HEK293 (cell line): ENCODE data around the gene MARVELD3.
A peak's percentile ranks its signal among the peaks of the same experiment; 100 is the strongest.

Source experiments
- CTCF ChIA-PET: fragments of 350-600 bp; formaldehyde crosslinking; extraction: SDS; loops from one replicate; lab custom pipeline; 2021; ENCODE audit warnings: antibody characterized with exemption; lab: Yijun Ruan, JAX
- POLR2A ChIA-PET: fragments of 300-600 bp; formaldehyde crosslinking; extraction: SDS; loops from one replicate; lab custom pipeline; 2020; ENCODE audit warnings: antibody characterized with exemption, inconsistent platforms; lab: Yijun Ruan, JAX
- H3K27ac ChIP-seq: fragments of 200-500 bp; sonication (Bioruptor generic); 2 replicates; pipeline ENCODE4 v1.5.1; 2014; ENCODE audit warnings: low read depth, low read length, control low read depth, inconsistent platforms; ENCODE audit errors: extremely low read depth
- H3K36me3 ChIP-seq, 2 experiments: fragments of 200-500 bp in 1 of 2; sonication (Bioruptor generic) in 1 of 2; 1 replicate in 1 of 2; 2 replicates in 1 of 2; pipeline ENCODE4 v1.5.1; 2014 to 2017; ENCODE audit warnings: inconsistent platforms in 2 of 2, low read length in 2 of 2; ENCODE audit not compliant: control insufficient read depth in 2 of 2, insufficient read depth in 1 of 2
- H3K4me1 ChIP-seq: fragments of 200-500 bp; sonication (Bioruptor generic); 2 replicates; pipeline ENCODE4 v1.5.1; 2014; ENCODE audit warnings: mild to moderate bottlenecking, low read length, inconsistent platforms; ENCODE audit not compliant: control insufficient read depth, insufficient read depth
- H3K4me3 ChIP-seq: 2 replicates; pipeline ENCODE4 v1.5.1; 2011; ENCODE audit warnings: low read depth, mild to moderate bottlenecking, control low read depth, low read length, moderate library complexity
- H3K9me3 ChIP-seq: fragments of 200-500 bp; sonication (Bioruptor generic); 2 replicates; pipeline ENCODE4 v1.5.1; 2014; ENCODE audit warnings: low read depth, low read length, inconsistent platforms; ENCODE audit not compliant: control insufficient read depth, insufficient read depth
- FEZF1 ChIP-seq: fragments of 450-650 bp; formaldehyde crosslinking; IDR thresholded peaks from 2 replicates; pipeline ENCODE4 v1.5.1; 2016; ENCODE audit warnings: missing biosample characterization, missing genetic modification characterization
- MYNN ChIP-seq: fragments of 450-650 bp; formaldehyde crosslinking; IDR thresholded peaks from 2 replicates; pipeline ENCODE4 v1.5.1; 2016; ENCODE audit warnings: missing biosample characterization, missing genetic modification characterization, borderline replicate concordance
- OSR2 ChIP-seq: fragments of 450-650 bp; formaldehyde crosslinking; IDR thresholded peaks from 2 replicates; pipeline ENCODE4 v1.5.1; 2016; ENCODE audit warnings: missing biosample characterization, missing genetic modification characterization
- OVOL3 ChIP-seq: fragments of 450-650 bp; formaldehyde crosslinking; IDR thresholded peaks from 2 replicates; pipeline ENCODE4 v1.5.1; 2016; ENCODE audit warnings: missing biosample characterization, missing genetic modification characterization
- PRDM1 ChIP-seq: fragments of 450-650 bp; formaldehyde crosslinking; IDR thresholded peaks from 2 replicates; pipeline ENCODE4; 2016; ENCODE audit warnings: missing biosample characterization, missing genetic modification characterization
- RBAK ChIP-seq: fragments of 450-650 bp; formaldehyde crosslinking; IDR thresholded peaks from 2 replicates; pipeline ENCODE4 v1.5.1; 2016; ENCODE audit warnings: missing biosample characterization, missing genetic modification characterization
- SCRT1 ChIP-seq: fragments of 450-650 bp; formaldehyde crosslinking; IDR thresholded peaks from 2 replicates; pipeline ENCODE4 v1.5.1; 2016; ENCODE audit warnings: missing biosample characterization, missing genetic modification characterization, borderline replicate concordance
- SCRT2 ChIP-seq: fragments of 450-650 bp; formaldehyde crosslinking; IDR thresholded peaks from 2 replicates; pipeline ENCODE4 v1.5.1; 2016; ENCODE audit warnings: missing biosample characterization, missing genetic modification characterization
- TCF7L2 ChIP-seq: IDR thresholded peaks from 2 replicates; pipeline ENCODE4 v1.6.1; 2011; ENCODE audit warnings: low read depth, mild to moderate bottlenecking, inconsistent platforms, low read length, moderate library complexity, borderline replicate concordance
- YY1 ChIP-seq: fragments of 450-650 bp; formaldehyde crosslinking; IDR thresholded peaks from 2 replicates; pipeline ENCODE4 v1.5.1; 2018; ENCODE audit warnings: missing biosample characterization, missing genetic modification characterization
- ZBTB17 ChIP-seq: fragments of 450-650 bp; formaldehyde crosslinking; IDR thresholded peaks from 2 replicates; pipeline ENCODE4 v1.5.1; 2016; ENCODE audit warnings: missing biosample characterization, missing genetic modification characterization
- ZBTB21 ChIP-seq: fragments of 450-650 bp; formaldehyde crosslinking; IDR thresholded peaks from 2 replicates; pipeline ENCODE4 v1.5.1; 2017; ENCODE audit warnings: missing biosample characterization, missing genetic modification characterization
- ZIC2 ChIP-seq: fragments of 450-650 bp; formaldehyde crosslinking; IDR thresholded peaks from 2 replicates; pipeline ENCODE4 v1.5.1; 2016; ENCODE audit warnings: missing biosample characterization, missing genetic modification characterization
- ZNF112 ChIP-seq: fragments of 450-650 bp; formaldehyde crosslinking; IDR thresholded peaks from 2 replicates; pipeline ENCODE4 v1.5.0; 2017; ENCODE audit warnings: missing biosample characterization, missing genetic modification characterization
- ZNF174 ChIP-seq: fragments of 450-650 bp; formaldehyde crosslinking; IDR thresholded peaks from 2 replicates; pipeline ENCODE4 v1.5.0; 2017; ENCODE audit warnings: missing biosample characterization, mild to moderate bottlenecking, missing genetic modification characterization
- ZNF214 ChIP-seq: fragments of 450-650 bp; formaldehyde crosslinking; IDR thresholded peaks from 2 replicates; pipeline ENCODE4 v1.5.1; 2017; ENCODE audit warnings: missing biosample characterization, mild to moderate bottlenecking, missing genetic modification characterization, borderline replicate concordance
- ZNF223 ChIP-seq: fragments of 450-650 bp; formaldehyde crosslinking; IDR thresholded peaks from 2 replicates; pipeline ENCODE4 v1.5.1; 2016; ENCODE audit warnings: missing biosample characterization, missing genetic modification characterization
- ZNF473 ChIP-seq: fragments of 450-650 bp; formaldehyde crosslinking; IDR thresholded peaks from 2 replicates; pipeline ENCODE4 v1.5.1; 2017; ENCODE audit warnings: missing biosample characterization, missing genetic modification characterization
- ZNF548 ChIP-seq: fragments of 450-650 bp; formaldehyde crosslinking; IDR thresholded peaks from 2 replicates; pipeline ENCODE4 v1.5.1; 2016; ENCODE audit warnings: missing biosample characterization, missing genetic modification characterization
- ZNF623 ChIP-seq: fragments of 450-650 bp; formaldehyde crosslinking; IDR thresholded peaks from 2 replicates; pipeline ENCODE4 v1.5.1; 2016; ENCODE audit warnings: missing biosample characterization, missing genetic modification characterization
- ZNF626 ChIP-seq: fragments of 450-650 bp; sonication (Bioruptor Pico); formaldehyde crosslinking; IDR thresholded peaks from 2 replicates; pipeline ENCODE4 v1.5.1; 2018; ENCODE audit warnings: missing biosample characterization, missing genetic modification characterization, inconsistent platforms
- ZNF629 ChIP-seq: fragments of 450-650 bp; formaldehyde crosslinking; IDR thresholded peaks from 2 replicates; pipeline ENCODE4 v1.5.1; 2017; ENCODE audit warnings: missing biosample characterization, missing genetic modification characterization
- ZSCAN18 ChIP-seq: fragments of 450-650 bp; formaldehyde crosslinking; IDR thresholded peaks from 2 replicates; pipeline ENCODE4 v1.5.1; 2016; ENCODE audit warnings: missing biosample characterization, missing genetic modification characterization
- ZSCAN30 ChIP-seq: fragments of 450-650 bp; IDR thresholded peaks from 2 replicates; pipeline ENCODE4 v1.5.1; 2018; ENCODE audit warnings: missing biosample characterization, mild to moderate bottlenecking, missing genetic modification characterization, moderate library complexity
- ZXDB ChIP-seq: fragments of 450-650 bp; formaldehyde crosslinking; IDR thresholded peaks from 2 replicates; pipeline ENCODE4 v1.5.1; 2016; ENCODE audit warnings: missing biosample characterization, missing genetic modification characterization
- TF ChIP-seq, protein P1 (sequence below): fragments of 450-650 bp; formaldehyde crosslinking; IDR thresholded peaks from 2 replicates; pipeline ENCODE4 v1.5.1; 2016; ENCODE audit warnings: missing biosample characterization, missing genetic modification characterization
- TF ChIP-seq, protein P2 (sequence below): fragments of 450-650 bp; IDR thresholded peaks from 2 replicates; pipeline ENCODE4 v1.5.1; 2018; ENCODE audit warnings: missing biosample characterization, mild to moderate bottlenecking, missing genetic modification characterization
- TF ChIP-seq, protein P3 (sequence below): fragments of 450-650 bp; formaldehyde crosslinking; IDR thresholded peaks from 2 replicates; pipeline ENCODE4 v1.5.1; 2016; ENCODE audit warnings: missing biosample characterization, missing genetic modification characterization
- TF ChIP-seq, protein P4 (sequence below): fragments of 450-650 bp; formaldehyde crosslinking; IDR thresholded peaks from 2 replicates; pipeline ENCODE4 v1.5.1; 2016; ENCODE audit warnings: missing biosample characterization, missing genetic modification characterization

Gene MARVELD3

DNA sequence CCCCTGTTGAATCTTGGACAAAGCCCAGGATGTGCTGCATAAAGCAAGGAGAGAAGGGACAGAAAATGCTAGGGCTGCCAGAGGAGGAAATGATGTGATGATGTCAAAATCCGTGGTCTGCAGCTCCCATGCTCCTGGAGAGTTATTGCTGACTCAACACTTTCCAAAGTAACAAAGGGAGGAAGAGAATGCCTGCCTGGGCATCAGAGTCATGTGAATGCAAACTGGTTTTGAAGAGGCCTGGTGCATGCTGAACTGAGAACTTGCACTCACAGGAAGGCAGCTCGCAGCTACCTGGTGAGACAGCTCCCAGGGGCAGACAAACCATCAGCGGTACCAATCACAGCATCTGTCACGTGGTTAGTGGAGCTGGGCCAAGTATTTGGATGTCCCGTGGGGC, 2.8 kb downstream of the MARVELD3 start:
- no peak overlapping the region for H3K27ac ChIP-seq
- no peak overlapping the region for H3K4me3 ChIP-seq
- peaks cover 0 to 17% of the 10 kb centered on the region in 2 experiments; a peak in 2 of 3 replicates for H3K36me3 ChIP-seq
- H3K9me3 ChIP-seq: no peaks in the 10 kb centered on the region
- peaks cover 2% of the 10 kb centered on the region; the same call in 1 of the 2 replicates for H3K4me1 ChIP-seq
- TF ChIP-seq TCF7L2: no peak
- 0 out of 2 replicates have a peak, but pooled peaks have one; percentile 10 for TF ChIP-seq ZBTB21 (tag by site-specific recombination)
- TF ChIP-seq ZNF626 (tag by site-specific recombination): no peak
- 0 out of 2 replicates have a peak, but pooled peaks have one; percentile 36 for TF ChIP-seq SCRT2 (tag by site-specific recombination)
- TF ChIP-seq ZBTB17 (tag by site-specific recombination): peak; percentile 79
- no peak for TF ChIP-seq YY1 (tag by site-specific recombination)
- TF ChIP-seq, protein P1, sequence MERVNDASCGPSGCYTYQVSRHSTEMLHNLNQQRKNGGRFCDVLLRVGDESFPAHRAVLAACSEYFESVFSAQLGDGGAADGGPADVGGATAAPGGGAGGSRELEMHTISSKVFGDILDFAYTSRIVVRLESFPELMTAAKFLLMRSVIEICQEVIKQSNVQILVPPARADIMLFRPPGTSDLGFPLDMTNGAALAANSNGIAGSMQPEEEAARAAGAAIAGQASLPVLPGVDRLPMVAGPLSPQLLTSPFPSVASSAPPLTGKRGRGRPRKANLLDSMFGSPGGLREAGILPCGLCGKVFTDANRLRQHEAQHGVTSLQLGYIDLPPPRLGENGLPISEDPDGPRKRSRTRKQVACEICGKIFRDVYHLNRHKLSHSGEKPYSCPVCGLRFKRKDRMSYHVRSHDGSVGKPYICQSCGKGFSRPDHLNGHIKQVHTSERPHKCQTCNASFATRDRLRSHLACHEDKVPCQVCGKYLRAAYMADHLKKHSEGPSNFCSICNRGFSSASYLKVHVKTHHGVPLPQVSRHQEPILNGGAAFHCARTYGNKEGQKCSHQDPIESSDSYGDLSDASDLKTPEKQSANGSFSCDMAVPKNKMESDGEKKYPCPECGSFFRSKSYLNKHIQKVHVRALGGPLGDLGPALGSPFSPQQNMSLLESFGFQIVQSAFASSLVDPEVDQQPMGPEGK (tag by site-specific recombination): 0 out of 2 replicates have a peak, but pooled peaks have one; percentile 8
- no peak for TF ChIP-seq FEZF1 (tag by site-specific recombination)
- TF ChIP-seq OVOL3 (tag by site-specific recombination): no peak
- TF ChIP-seq, protein P2, sequence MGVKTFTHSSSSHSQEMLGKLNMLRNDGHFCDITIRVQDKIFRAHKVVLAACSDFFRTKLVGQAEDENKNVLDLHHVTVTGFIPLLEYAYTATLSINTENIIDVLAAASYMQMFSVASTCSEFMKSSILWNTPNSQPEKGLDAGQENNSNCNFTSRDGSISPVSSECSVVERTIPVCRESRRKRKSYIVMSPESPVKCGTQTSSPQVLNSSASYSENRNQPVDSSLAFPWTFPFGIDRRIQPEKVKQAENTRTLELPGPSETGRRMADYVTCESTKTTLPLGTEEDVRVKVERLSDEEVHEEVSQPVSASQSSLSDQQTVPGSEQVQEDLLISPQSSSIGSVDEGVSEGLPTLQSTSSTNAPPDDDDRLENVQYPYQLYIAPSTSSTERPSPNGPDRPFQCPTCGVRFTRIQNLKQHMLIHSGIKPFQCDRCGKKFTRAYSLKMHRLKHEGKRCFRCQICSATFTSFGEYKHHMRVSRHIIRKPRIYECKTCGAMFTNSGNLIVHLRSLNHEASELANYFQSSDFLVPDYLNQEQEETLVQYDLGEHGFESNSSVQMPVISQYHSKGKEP: peak; percentile 89
- no peak for TF ChIP-seq SCRT1 (tag by site-specific recombination)
- no peak for TF ChIP-seq ZNF214 (tag by site-specific recombination)
- TF ChIP-seq OSR2 (tag by site-specific recombination): 0 out of 2 replicates have a peak, but pooled peaks have one; percentile 8
- TF ChIP-seq ZNF629 (tag by site-specific recombination): peak; percentile 37; the same call in 1 of the 2 replicates
- 0 out of 2 replicates have a peak, but pooled peaks have one; percentile 36 for TF ChIP-seq PRDM1
- TF ChIP-seq ZXDB (tag by site-specific recombination): 0 out of 2 replicates have a peak, but pooled peaks have one; percentile 25
- TF ChIP-seq ZNF473: no peak
- peak; percentile 62 for TF ChIP-seq ZIC2 (tag by site-specific recombination)
- TF ChIP-seq ZNF112 (tag by site-specific recombination): no peak
- POLR2A ChIA-PET: interaction anchor here (0.7 kb wide), 1 partner anchor 637 kb away, joined by 7 read pairs; no protein-coding TSS in a partner anchor
- CTCF ChIA-PET: interaction anchor here (0.6 to 2.3 kb wide), 7 partner anchors 10 to 1377 kb away, joined by 3 to 14 read pairs (median 3); partner anchors contain the start of gene EXOSC6

DNA sequence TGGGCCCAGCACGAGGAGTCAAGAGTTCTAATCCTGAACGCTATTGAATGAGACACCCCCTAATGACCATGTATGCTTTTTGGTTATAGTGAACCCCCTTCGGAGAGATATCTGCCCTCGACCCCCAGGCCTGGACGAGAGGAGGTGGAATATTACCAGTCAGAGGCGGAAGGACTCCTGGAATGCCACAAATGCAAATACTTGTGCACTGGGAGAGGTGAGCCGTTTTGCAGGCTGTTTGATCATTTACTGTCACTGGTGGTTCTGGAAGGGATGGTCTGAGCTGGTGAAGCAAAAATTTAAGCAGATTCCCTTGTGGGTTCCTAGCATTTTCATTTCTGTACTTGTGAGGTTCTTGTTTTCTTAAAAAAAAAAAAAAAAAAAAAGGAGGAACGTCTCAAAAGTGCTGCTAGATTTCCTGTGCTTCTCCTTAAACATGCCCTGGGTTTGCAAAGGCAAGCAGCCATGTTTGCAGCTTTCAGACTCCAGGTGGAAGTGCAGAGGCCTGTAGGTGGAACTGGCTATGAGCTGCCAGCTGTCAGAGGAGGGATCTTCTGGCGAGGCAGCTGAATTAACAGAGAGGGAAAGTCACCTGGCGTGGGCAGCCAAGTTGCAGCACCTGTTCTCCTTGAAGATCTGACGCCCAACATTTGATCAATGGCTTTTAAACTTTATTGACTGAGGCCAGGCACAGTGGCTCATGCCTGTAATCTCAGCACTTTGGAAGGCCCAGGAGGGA, 3.5 kb downstream of the MARVELD3 start:
- ChIA-PET POLR2A (interaction anchor here (0.7 kb wide), 1 partner anchor 636 kb away, joined by 7 read pairs; no protein-coding TSS in a partner anchor), CTCF (interaction anchor here (0.6 to 2.3 kb wide), 4 partner anchors 15 to 216 kb away, joined by 3 to 14 read pairs (median 3); no protein-coding TSS in a partner anchor)
- peaks cover 2% of the 10 kb centered on the region; the same call in 1 of the 2 replicates for H3K4me1 ChIP-seq
- no peak overlapping the region for H3K27ac ChIP-seq
- H3K36me3 ChIP-seq: peaks cover 0 to 22% of the 10 kb centered on the region in 2 experiments; a peak in 2 of 3 replicates
- H3K9me3 ChIP-seq: no peaks in the 10 kb centered on the region
- no peak overlapping the region for H3K4me3 ChIP-seq
- TF ChIP-seq, protein P3, sequence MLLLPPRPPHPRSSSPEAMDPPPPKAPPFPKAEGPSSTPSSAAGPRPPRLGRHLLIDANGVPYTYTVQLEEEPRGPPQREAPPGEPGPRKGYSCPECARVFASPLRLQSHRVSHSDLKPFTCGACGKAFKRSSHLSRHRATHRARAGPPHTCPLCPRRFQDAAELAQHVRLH (tag by site-specific recombination): no peak
- TF ChIP-seq ZSCAN18 (tag by site-specific recombination): no peak
- no peak for TF ChIP-seq MYNN
- TF ChIP-seq ZSCAN30 (tag by site-specific recombination): no peak
- TF ChIP-seq, protein P4, sequence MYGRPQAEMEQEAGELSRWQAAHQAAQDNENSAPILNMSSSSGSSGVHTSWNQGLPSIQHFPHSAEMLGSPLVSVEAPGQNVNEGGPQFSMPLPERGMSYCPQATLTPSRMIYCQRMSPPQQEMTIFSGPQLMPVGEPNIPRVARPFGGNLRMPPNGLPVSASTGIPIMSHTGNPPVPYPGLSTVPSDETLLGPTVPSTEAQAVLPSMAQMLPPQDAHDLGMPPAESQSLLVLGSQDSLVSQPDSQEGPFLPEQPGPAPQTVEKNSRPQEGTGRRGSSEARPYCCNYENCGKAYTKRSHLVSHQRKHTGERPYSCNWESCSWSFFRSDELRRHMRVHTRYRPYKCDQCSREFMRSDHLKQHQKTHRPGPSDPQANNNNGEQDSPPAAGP (tag by site-specific recombination): no peak
- no peak for TF ChIP-seq ZNF623 (tag by site-specific recombination)
- TF ChIP-seq ZNF223 (tag by site-specific recombination): no peak
- no peak for TF ChIP-seq ZNF548 (tag by site-specific recombination)
- TF ChIP-seq ZNF174: no peak
- no peak for TF ChIP-seq TCF7L2
- no peak for TF ChIP-seq RBAK
